Left ventricle myocardium inferior (tissue), 1 donor: ENCODE data around the gene APOBR. TPM values are rescaled to one million over a fixed set of nuclear protein-coding genes. Genes with fewer than 3 reads are reported as not detected.
"Not testable (repeated sequence)": the region's sequence is repeated elsewhere in the genome, so short reads cannot be mapped to it uniquely, and the experiment has no call there.

Source experiments
- DNase-seq: peaks from one replicate; pipeline ENCODE4 v3.0.0-alpha.2; 2020
- H3K27ac ChIP-seq: fragments of 200-600 bp; replicated peaks from 2 replicates; pipeline ENCODE4 v1.8.0; 2021
- H3K27me3 ChIP-seq: fragments of 200-600 bp; 2 replicates; pipeline ENCODE4 v1.8.0; 2021; ENCODE audit warnings: low read depth
- H3K36me3 ChIP-seq: fragments of 200-600 bp; 2 replicates; pipeline ENCODE4 v1.8.0; 2021
- H3K4me1 ChIP-seq: fragments of 200-600 bp; 2 replicates; pipeline ENCODE4 v1.8.0; 2021
- H3K4me3 ChIP-seq: fragments of 200-600 bp; 2 replicates; pipeline ENCODE4 v1.8.0; 2021; ENCODE audit warnings: mild to moderate bottlenecking, moderate library complexity
- H3K9me3 ChIP-seq: fragments of 200-600 bp; replicated peaks from 2 replicates; pipeline ENCODE4 v1.8.0; 2021
- intact Hi-C: fragments of 100-400 bp; cut with micrococcal nuclease; formaldehyde crosslinking; loops from one replicate; pipeline ENCODE4 v1.11.0; 2022
- total RNA-seq: library from RNA; stranded (reverse); fragmentation: NEBNext Ultra II Directional; extraction: Animal tissue kit (Norgen Biotek cat#: 25700); gene quantifications from one replicate; pipeline ENCODE4 v1.2.1, GENCODE V29; 2021
- TF ChIP-seq, protein P1 (sequence below): fragments of 200-600 bp; IDR thresholded peaks from 2 replicates; pipeline ENCODE4 v1.8.0; 2021; ENCODE audit warnings: antibody characterized with exemption, mild to moderate bottlenecking, borderline replicate concordance
- donor health status: DM: no; HTN: yes; CAD: no; lungs with severe emphysema.

APOBR gene
- total RNA-seq, 1 donor from 2014 or later: 0.38 TPM

DNA sequence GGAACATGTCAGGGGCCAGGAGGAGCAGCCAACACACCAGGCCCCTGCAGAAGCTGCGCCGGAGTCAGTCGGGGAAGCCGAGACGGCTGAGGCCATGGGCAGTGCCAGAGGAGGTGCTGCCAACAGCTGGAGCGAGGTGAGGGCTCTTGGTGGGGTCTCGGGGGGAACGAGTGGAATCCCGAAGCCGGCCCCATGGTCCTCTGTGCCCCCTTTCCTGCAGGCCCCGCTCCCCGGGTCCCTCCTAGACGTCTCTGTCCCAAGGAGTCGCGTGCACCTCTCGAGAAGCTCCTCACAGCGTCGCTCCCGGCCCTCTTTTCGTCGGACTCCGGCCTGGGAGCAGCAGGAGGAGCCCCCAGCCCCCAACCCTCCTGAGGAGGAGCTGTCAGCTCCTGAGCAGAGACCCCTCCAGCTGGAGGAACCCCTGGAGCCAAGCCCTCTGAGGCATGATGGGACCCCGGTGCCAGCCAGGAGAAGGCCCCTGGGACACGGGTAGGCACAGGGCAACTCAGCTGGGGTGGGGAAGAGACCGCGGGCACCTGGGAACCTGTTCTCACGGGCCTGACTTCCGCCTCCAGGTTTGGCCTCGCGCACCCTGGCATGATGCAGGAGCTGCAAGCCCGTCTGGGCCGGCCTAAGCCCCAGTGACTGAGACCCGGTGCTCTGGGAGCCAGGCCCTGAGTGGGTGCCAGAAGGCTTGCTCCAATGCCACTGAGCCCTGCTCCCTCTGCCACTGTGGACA, 3.6 kb downstream of the APOBR start:
- TF ChIP-seq, protein P1, sequence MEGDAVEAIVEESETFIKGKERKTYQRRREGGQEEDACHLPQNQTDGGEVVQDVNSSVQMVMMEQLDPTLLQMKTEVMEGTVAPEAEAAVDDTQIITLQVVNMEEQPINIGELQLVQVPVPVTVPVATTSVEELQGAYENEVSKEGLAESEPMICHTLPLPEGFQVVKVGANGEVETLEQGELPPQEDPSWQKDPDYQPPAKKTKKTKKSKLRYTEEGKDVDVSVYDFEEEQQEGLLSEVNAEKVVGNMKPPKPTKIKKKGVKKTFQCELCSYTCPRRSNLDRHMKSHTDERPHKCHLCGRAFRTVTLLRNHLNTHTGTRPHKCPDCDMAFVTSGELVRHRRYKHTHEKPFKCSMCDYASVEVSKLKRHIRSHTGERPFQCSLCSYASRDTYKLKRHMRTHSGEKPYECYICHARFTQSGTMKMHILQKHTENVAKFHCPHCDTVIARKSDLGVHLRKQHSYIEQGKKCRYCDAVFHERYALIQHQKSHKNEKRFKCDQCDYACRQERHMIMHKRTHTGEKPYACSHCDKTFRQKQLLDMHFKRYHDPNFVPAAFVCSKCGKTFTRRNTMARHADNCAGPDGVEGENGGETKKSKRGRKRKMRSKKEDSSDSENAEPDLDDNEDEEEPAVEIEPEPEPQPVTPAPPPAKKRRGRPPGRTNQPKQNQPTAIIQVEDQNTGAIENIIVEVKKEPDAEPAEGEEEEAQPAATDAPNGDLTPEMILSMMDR: no peak
- Histone ChIP-seq H3K9me3 (no peaks in the 10 kb centered on the region), H3K4me1 (no peaks in the 10 kb centered on the region), H3K27ac (no peak overlapping the region), H3K27me3 (peaks cover 35% of the 10 kb centered on the region), H3K4me3 (no peak overlapping the region), H3K36me3 (no peaks in the 10 kb centered on the region)
- intact Hi-C loops: loop anchor here (10.0 kb wide), 1 partner anchor 57 kb away; the partner anchor contains the start of gene SGF29
- no peak for DNase-seq

GRCh38 chr16:28498666-28499381, 4.4 kb downstream of the APOBR start:
- Histone ChIP-seq H3K27ac (no peak overlapping the region), H3K36me3 (no peaks in the 10 kb centered on the region), H3K9me3 (no peaks in the 10 kb centered on the region), H3K27me3 (peaks cover 43% of the 10 kb centered on the region), H3K4me3 (no peak overlapping the region), H3K4me1 (no peaks in the 10 kb centered on the region)
- intact Hi-C loops: loop anchor here (10.0 kb wide), 1 partner anchor 56 kb away; the partner anchor contains the start of gene SGF29
- TF ChIP-seq, protein P1: no peak
- DNase-seq: no peak

GRCh38 chr16:28499854-28500253, 5.4 kb downstream of the APOBR start:
- no peaks in the 10 kb centered on the region for H3K36me3 ChIP-seq
- DNase-seq: no peak
- no peaks in the 10 kb centered on the region for H3K4me1 ChIP-seq

GRCh38 chr16:28500476-28501180, 6.2 kb downstream of the APOBR start:
- DNase-seq, intact Hi-C loops: not testable (repeated sequence)

More at GRCh38 chr16:28499854-28500253, 5.4 kb downstream of the APOBR start:
- TF ChIP-seq, protein P1: no peak
- Histone ChIP-seq H3K27me3 (peaks cover 45% of the 10 kb centered on the region), H3K27ac (no peak overlapping the region), H3K4me3 (no peak overlapping the region), H3K9me3 (no peaks in the 10 kb centered on the region)
- intact Hi-C loops: loop anchor here (10.0 kb wide), 1 partner anchor 55 kb away; the partner anchor contains the start of gene SGF29

DNA sequence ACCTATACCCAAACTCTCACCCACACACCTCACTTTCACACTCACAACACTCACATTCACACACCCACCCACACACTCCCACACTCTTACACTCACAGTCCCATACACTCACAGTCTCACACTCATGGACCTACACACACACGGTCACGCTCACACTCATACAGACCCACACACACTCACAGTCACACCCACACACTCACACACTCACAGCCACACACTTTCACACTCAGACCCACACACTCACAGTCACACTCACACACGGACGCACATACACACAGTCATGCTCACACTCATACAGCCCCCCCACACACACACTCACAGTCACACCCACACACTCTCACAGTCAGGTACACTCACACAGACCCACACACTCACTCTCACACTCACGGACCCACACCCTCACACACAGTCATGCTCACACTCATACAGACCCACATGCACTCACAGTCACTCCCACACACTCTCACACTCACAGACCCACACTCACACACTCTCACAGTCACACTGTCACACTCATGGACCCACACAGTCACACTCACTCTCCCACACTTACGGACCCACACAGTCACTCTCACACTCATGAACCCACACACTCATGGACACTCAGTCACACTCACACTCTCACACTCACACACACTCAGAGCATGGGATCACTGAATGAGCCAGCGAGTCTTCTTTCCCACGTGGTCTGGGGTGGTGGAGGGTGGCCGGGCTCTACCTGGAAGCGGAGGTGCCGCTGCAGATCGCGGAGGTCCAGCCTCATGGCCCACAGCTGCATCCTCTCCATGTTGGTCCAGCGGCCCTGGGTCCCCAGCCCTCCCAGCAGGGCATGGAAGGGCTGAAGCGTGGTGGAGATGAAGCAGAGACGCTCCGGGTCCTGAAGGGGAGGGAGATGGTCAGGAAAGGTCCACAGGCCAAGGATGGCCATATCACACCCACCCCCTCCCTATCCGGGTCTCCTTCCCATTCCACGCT, 7.1 kb downstream of the APOBR start:
- no peak for DNase-seq
- H3K4me1 ChIP-seq: no peaks in the 10 kb centered on the region
- H3K27me3 ChIP-seq: peaks cover 59% of the 10 kb centered on the region
- no peaks in the 10 kb centered on the region for H3K9me3 ChIP-seq
- H3K36me3 ChIP-seq: no peaks in the 10 kb centered on the region
- TF ChIP-seq, protein P1: no peak
- no peak overlapping the region for H3K4me3 ChIP-seq
- intact Hi-C loops: no loop called here
- no peak overlapping the region for H3K27ac ChIP-seq

More at GRCh38 chr16:28500476-28501180, 6.2 kb downstream of the APOBR start:
- not testable (repeated sequence) for H3K9me3 ChIP-seq, H3K4me1 ChIP-seq, H3K36me3 ChIP-seq, H3K27ac ChIP-seq, H3K4me3 ChIP-seq
- H3K27me3 ChIP-seq: peaks cover 52% of the 10 kb centered on the region
